ENCODE data around the gene ZNF362.
A peak's percentile ranks its signal among the peaks of the same experiment; 100 is the strongest.

The ZNF362 gene

GRCh38 chr1:33244143-33244808, 12.0 kb upstream of the ZNF362 start:
- no peak for DNase-seq

GRCh38 chr1:33244809-33245186, 11.5 kb upstream of the ZNF362 start:
- DNase-seq = no peak

- no peak for DNase-seq
These were observed 10.1 kb upstream of the ZNF362 start for GRCh38 chr1:33246171-33246570.

- DNase-seq = no peak
These were observed 8.7 kb upstream of the ZNF362 start for GRCh38 chr1:33247545-33247944.

GRCh38 chr1:33248244-33248643, 8.0 kb upstream of the ZNF362 start:
- DNase-seq = no peak

GRCh38 chr1:33249422-33249821, 6.9 kb upstream of the ZNF362 start:
- DNase-seq = no peak

GRCh38 chr1:33250217-33250616, 6.1 kb upstream of the ZNF362 start:
- no peak for DNase-seq

GRCh38 chr1:33250724-33251123, 5.6 kb upstream of the ZNF362 start:
- no peak for DNase-seq

GRCh38 chr1:33254491-33254890, 1.8 kb upstream of the ZNF362 start:
- DNase-seq = no peak

- DNase-seq = peak in 48 of 56 donors; percentile 15 to 71 (median 34)
These were observed 708 bp upstream of the ZNF362 start for GRCh38 chr1:33255347-33256220.

GRCh38 chr1:33256221-33256470, 146 bp upstream of the ZNF362 start:
- peak in 7 of 56 donors; percentile 20 to 69 (median 36) for DNase-seq

GRCh38 chr1:33257207-33257771, 997 bp downstream of the ZNF362 start:
- peak in 5 of 56 donors; percentile 3 to 47 (median 38) for DNase-seq

- no peak for DNase-seq
These were observed 1.8 kb downstream of the ZNF362 start for GRCh38 chr1:33257772-33258712.

GRCh38 chr1:33258788-33259274, 2.5 kb downstream of the ZNF362 start:
- no peak for DNase-seq

- DNase-seq = no peak
These were observed 3.6 kb downstream of the ZNF362 start for GRCh38 chr1:33259879-33260278.

- no peak for DNase-seq
These were observed 4.1 kb downstream of the ZNF362 start for GRCh38 chr1:33260439-33260838.

- no peak for DNase-seq
These were observed 5.1 kb downstream of the ZNF362 start for GRCh38 chr1:33261344-33261743.

GRCh38 chr1:33263890-33264504, 7.7 kb downstream of the ZNF362 start:
- no peak for DNase-seq

- no peak for DNase-seq
These were observed 9.7 kb downstream of the ZNF362 start for GRCh38 chr1:33265780-33266605.

- no peak for DNase-seq
These were observed 10.5 kb downstream of the ZNF362 start for GRCh38 chr1:33266766-33267165.
